ENCODE results near the gene ZBED1. TPM values are rescaled to one million over a fixed set of nuclear protein-coding genes. Genes with fewer than 3 reads are reported as not detected.
A peak's percentile ranks its signal among the peaks of the same experiment; 100 is the strongest.

Gene ZBED1
- total RNA-seq, 1 experiment from 2014 or later: 45.1 TPM

DNA sequence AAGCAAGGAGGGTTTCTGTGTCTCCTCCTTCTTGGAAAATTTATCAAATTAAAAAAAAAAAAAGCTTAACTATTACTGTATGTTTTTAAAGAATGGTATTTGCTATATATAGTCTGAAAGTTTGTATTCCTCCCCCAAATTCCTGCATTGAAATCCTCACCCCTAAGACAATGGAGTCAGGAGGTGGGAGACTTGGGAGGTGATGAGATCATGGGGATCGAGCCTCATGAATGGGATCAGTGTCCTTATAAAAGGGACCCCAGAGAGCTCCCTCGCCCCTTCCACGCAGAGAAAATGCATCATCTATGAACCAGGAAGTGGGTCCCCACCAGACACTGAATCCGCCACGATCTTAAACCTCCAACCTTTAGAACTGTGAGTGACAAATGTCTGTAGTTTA, 50.1 kb downstream of the ZBED1 start:
- peak overlapping the region; percentile 80; the same call in 1 of the 2 replicates for H3K27ac Mint-ChIP-seq
- no peak overlapping the region for H3K4me3 Mint-ChIP-seq

More for the DNA sequence above, 50.1 kb downstream of the ZBED1 start:
- H3K9me3 Mint-ChIP-seq: peaks cover 34% of the 10 kb centered on the region
- TF ChIP-seq, protein P1, sequence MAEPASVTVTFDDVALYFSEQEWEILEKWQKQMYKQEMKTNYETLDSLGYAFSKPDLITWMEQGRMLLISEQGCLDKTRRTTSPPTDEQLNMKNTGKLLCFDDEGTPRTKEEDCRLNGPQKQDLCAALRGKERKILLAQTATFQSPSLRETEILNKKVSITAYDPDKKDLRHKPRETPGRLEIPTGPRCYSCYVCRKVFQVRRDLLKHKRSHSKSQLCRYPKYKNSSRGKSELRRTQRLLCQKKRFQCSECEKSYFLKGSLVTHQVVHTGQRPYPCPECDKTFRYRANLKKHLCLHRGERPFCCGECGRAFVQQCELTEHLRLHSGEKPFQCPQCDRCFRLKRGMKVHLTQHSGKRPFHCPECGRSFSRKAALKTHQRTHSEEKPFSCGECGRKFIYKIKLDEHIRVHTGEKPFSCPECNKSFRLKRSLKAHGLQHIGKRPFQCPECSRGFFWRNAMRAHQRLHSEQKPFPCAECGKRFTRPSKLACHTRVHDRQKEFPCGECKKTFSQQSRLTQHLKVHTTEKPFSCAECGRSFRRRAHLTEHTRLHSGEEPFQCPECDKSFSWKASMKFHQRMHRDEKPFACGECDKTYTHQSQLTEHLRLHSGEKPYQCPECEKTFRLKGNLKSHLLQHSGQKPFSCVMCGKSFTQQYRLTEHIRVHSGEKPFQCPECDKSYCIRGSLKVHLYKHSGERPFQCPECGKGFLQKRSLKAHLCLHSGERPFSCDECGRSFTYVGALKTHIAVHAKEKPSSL (CRISPR knock-in tag; conservative IDR thresholded peaks at IDR 0.05): no peak
- TF ChIP-seq, protein P2, sequence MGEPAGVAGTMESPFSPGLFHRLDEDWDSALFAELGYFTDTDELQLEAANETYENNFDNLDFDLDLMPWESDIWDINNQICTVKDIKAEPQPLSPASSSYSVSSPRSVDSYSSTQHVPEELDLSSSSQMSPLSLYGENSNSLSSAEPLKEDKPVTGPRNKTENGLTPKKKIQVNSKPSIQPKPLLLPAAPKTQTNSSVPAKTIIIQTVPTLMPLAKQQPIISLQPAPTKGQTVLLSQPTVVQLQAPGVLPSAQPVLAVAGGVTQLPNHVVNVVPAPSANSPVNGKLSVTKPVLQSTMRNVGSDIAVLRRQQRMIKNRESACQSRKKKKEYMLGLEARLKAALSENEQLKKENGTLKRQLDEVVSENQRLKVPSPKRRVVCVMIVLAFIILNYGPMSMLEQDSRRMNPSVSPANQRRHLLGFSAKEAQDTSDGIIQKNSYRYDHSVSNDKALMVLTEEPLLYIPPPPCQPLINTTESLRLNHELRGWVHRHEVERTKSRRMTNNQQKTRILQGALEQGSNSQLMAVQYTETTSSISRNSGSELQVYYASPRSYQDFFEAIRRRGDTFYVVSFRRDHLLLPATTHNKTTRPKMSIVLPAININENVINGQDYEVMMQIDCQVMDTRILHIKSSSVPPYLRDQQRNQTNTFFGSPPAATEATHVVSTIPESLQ (CRISPR knock-in tag; IDR thresholded peaks at IDR 0.05): no peak
- TF ChIP-seq ZNF512 (CRISPR knock-in tag; IDR thresholded peaks at IDR 0.05; ENCODE audit: borderline replicate concordance) (no peak), ZSCAN18 (CRISPR knock-in tag; IDR thresholded peaks at IDR 0.05) (no peak), CREB1 (CRISPR knock-in tag; IDR thresholded peaks at IDR 0.05) (no peak), ZBTB43 (CRISPR knock-in tag; IDR thresholded peaks at IDR 0.05) (no peak), FOXJ3 (CRISPR knock-in tag; IDR thresholded peaks at IDR 0.05; ENCODE audit: borderline replicate concordance) (no peak), HMGA2 (CRISPR knock-in tag; IDR thresholded peaks at IDR 0.05) (no peak), MYBL2 (CRISPR knock-in tag; IDR thresholded peaks at IDR 0.05) (no peak), SP1 (CRISPR knock-in tag; conservative IDR thresholded peaks at IDR 0.05) (no peak), ZNF121 (CRISPR knock-in tag; IDR thresholded peaks at IDR 0.05) (no peak)
- TF ChIP-seq, protein P3, sequence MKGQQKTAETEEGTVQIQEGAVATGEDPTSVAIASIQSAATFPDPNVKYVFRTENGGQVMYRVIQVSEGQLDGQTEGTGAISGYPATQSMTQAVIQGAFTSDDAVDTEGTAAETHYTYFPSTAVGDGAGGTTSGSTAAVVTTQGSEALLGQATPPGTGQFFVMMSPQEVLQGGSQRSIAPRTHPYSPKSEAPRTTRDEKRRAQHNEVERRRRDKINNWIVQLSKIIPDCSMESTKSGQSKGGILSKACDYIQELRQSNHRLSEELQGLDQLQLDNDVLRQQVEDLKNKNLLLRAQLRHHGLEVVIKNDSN (CRISPR knock-in tag; IDR thresholded peaks at IDR 0.05): no peak
- TF ChIP-seq, protein P4, sequence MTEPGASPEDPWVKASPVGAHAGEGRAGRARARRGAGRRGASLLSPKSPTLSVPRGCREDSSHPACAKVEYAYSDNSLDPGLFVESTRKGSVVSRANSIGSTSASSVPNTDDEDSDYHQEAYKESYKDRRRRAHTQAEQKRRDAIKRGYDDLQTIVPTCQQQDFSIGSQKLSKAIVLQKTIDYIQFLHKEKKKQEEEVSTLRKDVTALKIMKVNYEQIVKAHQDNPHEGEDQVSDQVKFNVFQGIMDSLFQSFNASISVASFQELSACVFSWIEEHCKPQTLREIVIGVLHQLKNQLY (CRISPR knock-in tag; IDR thresholded peaks at IDR 0.05): no peak
- TF ChIP-seq, protein P5, sequence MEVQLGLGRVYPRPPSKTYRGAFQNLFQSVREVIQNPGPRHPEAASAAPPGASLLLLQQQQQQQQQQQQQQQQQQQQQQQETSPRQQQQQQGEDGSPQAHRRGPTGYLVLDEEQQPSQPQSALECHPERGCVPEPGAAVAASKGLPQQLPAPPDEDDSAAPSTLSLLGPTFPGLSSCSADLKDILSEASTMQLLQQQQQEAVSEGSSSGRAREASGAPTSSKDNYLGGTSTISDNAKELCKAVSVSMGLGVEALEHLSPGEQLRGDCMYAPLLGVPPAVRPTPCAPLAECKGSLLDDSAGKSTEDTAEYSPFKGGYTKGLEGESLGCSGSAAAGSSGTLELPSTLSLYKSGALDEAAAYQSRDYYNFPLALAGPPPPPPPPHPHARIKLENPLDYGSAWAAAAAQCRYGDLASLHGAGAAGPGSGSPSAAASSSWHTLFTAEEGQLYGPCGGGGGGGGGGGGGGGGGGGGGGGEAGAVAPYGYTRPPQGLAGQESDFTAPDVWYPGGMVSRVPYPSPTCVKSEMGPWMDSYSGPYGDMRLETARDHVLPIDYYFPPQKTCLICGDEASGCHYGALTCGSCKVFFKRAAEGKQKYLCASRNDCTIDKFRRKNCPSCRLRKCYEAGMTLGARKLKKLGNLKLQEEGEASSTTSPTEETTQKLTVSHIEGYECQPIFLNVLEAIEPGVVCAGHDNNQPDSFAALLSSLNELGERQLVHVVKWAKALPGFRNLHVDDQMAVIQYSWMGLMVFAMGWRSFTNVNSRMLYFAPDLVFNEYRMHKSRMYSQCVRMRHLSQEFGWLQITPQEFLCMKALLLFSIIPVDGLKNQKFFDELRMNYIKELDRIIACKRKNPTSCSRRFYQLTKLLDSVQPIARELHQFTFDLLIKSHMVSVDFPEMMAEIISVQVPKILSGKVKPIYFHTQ (CRISPR knock-in tag; IDR thresholded peaks at IDR 0.05): no peak
- TF ChIP-seq, protein P6, sequence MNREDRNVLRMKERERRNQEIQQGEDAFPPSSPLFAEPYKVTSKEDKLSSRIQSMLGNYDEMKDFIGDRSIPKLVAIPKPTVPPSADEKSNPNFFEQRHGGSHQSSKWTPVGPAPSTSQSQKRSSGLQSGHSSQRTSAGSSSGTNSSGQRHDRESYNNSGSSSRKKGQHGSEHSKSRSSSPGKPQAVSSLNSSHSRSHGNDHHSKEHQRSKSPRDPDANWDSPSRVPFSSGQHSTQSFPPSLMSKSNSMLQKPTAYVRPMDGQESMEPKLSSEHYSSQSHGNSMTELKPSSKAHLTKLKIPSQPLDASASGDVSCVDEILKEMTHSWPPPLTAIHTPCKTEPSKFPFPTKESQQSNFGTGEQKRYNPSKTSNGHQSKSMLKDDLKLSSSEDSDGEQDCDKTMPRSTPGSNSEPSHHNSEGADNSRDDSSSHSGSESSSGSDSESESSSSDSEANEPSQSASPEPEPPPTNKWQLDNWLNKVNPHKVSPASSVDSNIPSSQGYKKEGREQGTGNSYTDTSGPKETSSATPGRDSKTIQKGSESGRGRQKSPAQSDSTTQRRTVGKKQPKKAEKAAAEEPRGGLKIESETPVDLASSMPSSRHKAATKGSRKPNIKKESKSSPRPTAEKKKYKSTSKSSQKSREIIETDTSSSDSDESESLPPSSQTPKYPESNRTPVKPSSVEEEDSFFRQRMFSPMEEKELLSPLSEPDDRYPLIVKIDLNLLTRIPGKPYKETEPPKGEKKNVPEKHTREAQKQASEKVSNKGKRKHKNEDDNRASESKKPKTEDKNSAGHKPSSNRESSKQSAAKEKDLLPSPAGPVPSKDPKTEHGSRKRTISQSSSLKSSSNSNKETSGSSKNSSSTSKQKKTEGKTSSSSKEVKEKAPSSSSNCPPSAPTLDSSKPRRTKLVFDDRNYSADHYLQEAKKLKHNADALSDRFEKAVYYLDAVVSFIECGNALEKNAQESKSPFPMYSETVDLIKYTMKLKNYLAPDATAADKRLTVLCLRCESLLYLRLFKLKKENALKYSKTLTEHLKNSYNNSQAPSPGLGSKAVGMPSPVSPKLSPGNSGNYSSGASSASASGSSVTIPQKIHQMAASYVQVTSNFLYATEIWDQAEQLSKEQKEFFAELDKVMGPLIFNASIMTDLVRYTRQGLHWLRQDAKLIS (CRISPR knock-in tag; IDR thresholded peaks at IDR 0.05; ENCODE audit: borderline replicate concordance): no peak
- H3K4me1 Mint-ChIP-seq: peaks cover 24% of the 10 kb centered on the region
- ATAC-seq (peak; percentile 47; the same call in 1 of the 2 replicates), DNase-seq (ENCODE audit: low spot score) (no peak)
- no peaks in the 10 kb centered on the region for H3K27me3 Mint-ChIP-seq (ENCODE audit: low read depth)
- peaks cover 40% of the 10 kb centered on the region for H3K36me3 Mint-ChIP-seq
- ChIA-PET CTCF (no interaction called here), POLR2A (no interaction called here)
